IPS DF 4.7 (cell line): ENCODE results near the gene CEP250.
"Not testable (repeated sequence)": the region's sequence is repeated elsewhere in the genome, so short reads cannot be mapped to it uniquely, and the experiment has no call there.

Experiments
- DNase-seq: peaks from one replicate; pipeline ENCODE4 v3.0.0-alpha.2; 2013; ENCODE audit warnings: low spot score; ENCODE audit errors: extremely low read depth

The CEP250 gene

DNA sequence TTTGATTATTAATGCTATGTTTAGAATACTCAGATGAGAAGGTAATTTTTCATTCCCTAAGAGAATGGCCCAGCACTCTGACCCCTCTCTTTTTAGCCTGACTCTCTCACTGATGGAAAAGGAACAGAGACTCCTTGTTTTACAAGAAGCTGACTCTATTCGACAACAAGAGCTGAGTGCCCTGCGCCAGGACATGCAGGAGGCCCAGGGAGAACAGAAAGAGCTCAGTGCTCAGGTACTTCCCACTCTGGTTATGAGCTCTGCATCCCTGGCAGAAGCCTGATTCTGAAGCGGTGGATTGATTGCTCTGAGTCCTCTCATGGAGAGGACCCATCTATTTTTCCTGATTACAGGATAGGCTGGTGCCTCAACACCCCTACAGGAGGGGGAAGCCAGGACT lies 41.1 kb downstream of the CEP250 start:
- no peak for DNase-seq

DNA sequence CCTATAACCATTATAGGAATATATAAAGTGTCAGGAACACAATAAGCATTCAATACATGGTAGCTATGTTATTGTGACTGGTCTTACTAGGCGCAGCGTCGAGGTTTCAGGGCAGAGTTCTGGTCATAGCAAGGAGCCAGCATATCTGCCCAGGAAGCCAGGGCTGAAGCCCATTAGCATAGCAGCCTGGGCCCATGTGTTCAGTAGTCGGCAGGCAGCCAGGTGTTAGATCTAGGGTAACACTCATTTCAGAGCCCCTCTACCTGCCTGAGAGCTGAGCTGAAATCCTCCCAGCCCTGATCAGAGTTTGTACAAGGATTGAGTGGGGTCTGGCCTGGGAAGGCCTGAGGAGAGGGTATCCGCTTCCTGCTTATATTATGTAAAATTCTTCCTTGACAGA lies 41.9 kb downstream of the CEP250 start:
- DNase-seq: no peak

DNA sequence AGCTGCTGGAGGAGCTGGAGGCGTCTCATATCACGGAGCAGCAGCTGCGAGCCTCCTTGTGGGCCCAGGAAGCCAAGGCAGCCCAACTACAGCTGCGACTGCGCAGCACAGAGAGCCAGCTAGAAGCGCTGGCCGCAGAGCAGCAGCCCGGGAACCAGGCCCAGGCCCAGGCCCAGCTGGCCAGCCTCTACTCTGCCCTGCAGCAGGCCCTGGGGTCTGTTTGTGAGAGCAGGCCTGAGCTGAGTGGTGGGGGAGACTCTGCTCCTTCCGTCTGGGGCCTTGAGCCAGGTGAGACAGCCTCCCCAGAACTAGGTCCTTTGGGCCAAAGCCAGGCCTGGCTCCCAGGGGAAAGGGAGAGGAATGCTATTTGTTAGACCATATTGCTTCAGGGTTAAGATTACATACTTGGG lies 42.4 kb downstream of the CEP250 start:
- no peak for DNase-seq

DNA sequence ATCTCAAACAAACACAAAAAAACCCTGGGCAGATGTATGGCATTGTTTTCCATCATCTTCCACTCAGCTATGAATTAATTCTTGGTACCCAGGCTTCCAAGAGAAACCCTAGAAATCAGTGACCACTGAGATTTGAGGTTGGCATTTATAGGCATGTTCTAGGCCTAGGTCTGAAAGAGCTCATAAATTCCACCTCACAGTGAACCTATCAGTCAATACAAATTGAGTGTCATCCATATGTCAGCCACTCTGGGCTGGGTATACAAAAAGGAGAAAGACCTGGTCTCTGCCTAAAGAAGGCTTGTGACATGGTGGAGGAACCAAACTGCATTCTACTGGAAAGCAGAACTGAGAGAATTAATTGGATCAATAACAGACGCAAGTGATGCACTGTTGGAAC lies 43.9 kb downstream of the CEP250 start:
- DNase-seq: no peak

DNA sequence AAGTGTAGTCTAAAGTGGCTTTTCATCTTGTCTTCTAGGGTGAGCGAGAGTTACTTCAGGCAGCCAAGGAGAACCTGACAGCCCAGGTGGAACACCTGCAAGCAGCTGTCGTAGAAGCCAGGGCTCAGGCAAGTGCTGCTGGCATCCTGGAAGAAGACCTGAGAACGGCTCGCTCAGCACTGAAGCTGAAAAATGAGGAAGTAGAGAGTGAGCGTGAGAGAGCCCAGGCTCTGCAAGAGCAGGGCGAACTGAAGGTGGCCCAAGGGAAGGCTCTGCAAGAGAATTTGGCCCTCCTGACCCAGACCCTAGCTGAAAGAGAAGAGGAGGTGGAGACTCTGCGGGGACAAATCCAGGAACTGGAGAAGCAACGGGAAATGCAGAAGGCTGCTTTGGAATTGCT lies 47.0 kb downstream of the CEP250 start:
- no peak for DNase-seq

DNA sequence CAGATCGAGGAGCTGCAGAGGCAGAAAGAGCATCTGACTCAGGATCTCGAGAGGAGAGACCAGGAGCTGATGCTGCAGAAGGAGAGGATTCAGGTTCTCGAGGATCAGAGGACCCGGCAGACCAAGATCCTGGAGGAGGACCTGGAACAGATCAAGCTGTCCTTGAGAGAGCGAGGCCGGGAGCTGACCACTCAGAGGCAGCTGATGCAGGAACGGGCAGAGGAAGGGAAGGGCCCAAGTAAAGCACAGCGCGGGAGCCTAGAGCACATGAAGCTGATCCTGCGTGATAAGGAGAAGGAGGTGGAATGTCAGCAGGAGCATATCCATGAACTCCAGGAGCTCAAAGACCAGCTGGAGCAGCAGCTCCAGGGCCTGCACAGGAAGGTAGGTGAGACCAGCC lies 47.9 kb downstream of the CEP250 start:
- no peak for DNase-seq

DNA sequence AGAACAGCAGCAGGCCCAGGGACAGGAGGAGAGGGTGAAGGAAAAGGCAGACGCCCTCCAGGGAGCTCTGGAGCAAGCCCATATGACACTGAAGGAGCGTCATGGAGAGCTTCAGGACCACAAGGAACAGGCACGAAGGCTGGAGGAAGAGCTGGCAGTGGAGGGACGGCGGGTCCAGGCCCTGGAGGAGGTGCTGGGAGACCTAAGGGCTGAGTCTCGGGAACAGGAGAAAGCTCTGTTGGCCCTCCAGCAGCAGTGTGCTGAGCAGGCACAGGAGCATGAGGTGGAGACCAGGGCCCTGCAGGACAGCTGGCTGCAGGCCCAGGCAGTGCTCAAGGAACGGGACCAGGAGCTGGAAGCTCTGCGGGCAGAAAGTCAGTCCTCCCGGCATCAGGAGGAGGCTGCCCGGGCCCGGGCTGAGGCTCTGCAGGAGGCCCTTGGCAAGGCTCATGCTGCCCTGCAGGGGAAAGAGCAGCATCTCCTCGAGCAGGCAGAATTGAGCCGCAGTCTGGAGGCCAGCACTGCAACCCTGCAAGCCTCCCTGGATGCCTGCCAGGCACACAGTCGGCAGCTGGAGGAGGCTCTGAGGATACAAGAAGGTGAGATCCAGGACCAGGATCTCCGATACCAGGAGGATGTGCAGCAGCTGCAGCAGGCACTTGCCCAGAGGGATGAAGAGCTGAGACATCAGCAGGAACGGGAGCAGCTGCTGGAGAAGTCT lies 48.6 kb downstream of the CEP250 start:
- DNase-seq: no peak

DNA sequence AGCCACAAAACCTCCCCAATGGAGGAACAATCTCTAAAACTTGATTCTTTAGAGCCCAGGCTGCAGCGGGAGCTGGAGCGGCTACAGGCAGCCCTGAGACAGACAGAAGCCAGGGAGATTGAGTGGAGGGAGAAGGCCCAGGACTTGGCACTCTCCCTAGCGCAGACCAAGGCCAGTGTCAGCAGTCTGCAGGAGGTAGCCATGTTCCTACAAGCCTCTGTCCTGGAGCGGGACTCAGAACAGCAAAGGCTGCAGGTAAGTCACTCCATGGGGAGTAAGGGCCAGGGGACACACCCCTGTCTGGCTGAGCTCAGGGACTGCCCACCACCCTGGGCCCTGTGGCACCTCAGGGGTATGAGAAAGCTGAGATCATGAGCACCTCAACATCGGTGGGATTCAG lies 49.4 kb downstream of the CEP250 start:
- DNase-seq: no peak

DNA sequence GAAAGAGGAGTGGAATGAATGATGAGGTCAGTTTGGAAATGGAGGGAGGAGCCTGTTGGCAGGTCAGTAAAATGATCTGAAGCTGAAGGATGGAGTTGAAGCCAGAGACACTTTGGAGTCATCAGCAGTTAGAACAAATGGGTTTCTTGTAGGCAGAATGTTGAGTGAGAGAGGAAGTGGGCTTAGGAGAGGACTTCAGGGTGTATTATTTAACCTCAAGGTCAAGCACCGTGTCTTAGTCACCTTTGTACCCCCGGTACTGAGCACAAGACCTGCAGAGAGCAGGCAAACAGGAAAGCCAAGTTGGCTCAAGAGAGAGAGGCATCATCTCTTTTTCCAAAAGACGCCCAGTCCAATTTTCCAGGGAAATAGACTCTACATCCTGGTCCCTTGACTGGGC lies 50.8 kb downstream of the CEP250 start:
- DNase-seq: no peak

DNA sequence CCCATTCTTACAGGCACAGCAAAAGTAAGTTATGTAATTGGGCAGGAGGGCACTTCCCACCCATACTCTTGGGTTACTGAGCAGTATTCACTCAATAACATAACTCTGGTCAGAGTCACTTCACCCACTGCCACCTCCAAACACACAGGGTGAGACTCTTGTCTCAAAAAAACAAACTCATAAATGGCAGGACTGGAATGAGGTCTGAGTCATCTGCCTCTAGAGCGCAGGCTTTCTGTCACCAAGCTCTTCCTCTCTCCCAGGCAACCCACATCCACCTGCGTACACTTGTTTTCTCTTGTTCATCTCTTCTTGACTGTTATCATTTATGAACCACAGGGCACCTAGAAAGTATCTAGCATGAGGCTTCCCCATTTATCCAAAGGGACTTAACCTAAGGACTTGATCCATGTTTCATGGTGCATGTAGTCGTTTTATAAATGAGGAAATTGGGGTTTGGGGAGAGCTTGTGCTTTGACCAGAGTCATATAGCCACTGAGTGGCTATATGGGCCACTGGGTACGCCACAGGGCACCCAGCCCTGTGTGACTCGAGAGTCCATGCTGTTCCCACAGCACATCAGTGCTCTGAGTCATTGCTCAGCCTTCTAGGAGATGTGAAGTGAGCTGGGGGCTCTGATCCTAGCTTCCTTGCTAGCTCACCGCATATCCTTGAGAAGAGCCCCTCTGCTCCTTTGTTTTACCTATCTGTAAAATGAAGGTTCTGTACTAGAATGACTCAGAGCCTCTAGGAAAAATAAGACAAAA lies 51.7 kb downstream of the CEP250 start:
- no peak for DNase-seq

DNA sequence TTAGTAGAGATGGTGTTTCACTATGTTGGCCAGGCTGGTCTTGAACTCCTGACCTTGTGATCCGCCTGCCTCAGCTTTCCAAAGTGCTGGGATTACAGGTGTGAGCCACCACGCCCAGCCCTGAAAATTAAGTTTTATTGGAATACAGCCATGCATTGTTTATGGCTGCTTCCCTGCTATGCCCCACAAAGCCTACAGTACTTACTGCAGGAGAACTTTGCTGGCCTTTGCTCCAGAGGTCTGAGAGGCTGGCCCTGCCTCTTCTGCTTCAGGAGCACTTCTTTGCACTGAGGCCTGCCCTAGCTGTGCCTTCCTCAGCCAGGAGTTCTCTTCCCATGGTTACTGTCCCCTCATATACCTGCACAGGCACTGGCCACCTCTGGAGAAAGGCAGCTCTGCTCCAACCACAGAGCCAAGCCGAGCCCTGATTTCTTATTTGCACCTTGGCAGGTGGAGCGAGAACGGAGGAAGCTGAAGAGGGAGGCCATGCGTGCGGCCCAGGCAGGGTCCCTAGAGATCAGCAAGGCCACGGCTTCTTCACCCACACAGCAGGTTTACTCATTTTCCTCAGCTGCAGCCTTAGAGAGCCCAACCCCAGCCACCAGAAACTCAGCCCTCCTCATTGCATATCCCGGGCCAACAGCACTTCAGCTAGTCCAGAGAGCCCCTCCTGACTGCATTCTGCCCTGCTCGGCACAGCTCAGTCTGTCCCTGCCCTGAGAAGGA lies 53.3 kb downstream of the CEP250 start:
- DNase-seq: no peak

DNA sequence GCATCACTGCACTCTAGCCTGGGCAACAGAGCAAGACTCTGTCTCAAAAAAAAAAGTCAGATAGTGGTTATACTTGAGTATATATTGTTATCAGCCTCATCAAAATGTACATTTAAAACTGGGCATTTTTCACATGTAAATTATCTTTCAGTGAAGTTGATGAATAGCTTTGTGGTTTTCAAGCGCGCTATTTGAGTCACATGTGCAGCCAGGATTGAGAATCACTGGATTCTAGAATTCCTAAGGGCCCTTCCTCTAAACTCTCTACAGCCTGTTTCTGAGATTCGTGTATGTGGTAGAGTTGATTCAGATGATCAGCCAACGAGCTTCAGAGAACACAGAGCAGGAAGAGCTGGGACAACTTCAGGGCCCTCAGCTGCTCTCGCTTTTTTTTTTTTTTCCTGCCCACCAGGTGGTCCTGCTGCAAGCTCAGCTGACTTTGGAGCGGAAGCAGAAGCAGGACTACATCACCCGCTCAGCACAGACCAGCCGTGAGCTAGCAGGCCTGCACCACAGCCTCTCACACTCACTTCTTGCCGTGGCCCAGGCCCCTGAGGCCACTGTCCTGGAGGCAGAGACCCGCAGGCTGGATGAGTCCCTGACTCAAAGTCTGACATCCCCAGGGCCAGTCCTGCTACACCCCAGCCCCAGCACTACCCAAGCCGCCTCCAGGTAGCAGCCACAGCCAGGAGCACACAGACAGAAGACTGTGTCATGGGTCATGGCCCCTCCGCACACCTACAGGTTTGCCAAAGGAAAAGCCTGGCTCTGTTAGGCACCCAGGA lies 55.7 kb downstream of the CEP250 start:
- no peak for DNase-seq

DNA sequence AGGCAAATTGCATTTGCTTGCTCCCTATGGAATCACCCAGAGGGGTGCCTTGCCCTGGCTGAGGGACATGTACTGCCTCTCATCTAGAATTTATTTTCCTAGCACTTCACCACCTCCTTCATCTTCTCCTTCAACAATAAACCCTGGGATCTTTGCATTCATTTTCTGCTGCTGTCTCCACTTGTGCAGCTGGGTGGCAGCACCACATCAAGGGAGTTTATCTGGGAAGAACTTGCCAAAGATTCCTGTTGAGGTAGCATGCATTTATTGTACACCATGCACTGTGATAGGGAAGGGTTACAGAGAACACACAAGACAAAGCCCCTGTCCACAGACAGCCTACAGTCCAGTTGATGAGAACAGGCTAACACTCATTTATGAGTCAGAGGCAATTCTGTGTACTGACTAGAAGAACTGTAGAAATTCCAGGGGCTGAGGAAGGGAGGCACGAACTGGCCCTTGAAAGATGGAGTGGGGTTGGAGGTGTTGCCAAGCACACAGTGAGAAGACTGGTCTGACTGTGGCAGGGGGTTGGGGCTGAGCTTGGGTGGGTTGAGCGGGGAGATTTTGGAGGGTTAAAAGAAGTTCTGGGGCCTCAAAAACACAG lies 56.5 kb downstream of the CEP250 start:
- no peak for DNase-seq

DNA sequence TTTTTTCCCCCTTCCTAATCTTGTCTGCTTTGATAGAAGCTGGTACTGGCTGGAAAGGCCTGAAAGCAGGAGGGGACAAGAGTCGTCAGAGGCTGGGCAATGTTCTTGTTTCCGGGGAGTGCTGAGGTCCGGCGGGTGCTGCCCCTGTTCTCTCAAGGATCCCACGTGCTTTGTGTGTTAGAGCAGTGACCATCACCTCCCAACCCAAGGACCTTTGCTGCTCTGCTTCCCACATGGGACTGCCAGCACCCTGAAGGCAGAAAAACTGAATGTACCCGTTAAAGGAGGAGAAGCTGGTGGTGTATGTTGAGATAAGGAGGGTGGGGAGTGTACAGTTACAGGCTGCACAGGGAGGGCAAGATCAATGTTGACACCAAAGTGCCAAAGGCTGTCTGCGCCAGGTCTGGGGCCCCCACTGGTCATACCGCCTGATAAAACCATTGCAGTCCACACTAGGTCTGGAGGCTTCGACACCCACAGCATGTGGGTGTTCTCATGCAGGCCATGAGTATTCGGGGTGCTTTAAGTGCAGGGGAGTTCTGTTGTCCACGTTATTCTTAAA lies 59.1 kb downstream of the CEP250 start:
- DNase-seq: no peak

DNA sequence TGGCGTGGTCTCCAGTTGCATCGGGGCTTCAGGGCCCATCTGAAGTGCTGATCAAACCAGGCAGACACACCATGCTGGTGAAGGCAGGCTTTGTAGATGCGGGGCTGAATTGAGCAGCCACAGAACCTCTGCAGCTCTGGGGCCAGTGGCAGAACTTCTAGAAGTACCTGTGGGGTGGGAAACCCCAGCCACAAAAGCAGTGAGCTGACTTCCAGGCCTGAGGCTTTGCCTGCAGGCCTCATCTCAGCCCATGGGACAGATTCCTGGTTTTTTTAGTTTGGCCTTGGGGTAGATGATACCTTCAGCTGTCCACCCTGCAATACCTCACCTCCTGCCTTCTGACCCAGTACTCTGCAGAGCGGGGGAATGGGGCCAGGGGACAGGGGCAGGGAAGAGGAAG lies 59.9 kb downstream of the CEP250 start:
- DNase-seq: no peak

DNA sequence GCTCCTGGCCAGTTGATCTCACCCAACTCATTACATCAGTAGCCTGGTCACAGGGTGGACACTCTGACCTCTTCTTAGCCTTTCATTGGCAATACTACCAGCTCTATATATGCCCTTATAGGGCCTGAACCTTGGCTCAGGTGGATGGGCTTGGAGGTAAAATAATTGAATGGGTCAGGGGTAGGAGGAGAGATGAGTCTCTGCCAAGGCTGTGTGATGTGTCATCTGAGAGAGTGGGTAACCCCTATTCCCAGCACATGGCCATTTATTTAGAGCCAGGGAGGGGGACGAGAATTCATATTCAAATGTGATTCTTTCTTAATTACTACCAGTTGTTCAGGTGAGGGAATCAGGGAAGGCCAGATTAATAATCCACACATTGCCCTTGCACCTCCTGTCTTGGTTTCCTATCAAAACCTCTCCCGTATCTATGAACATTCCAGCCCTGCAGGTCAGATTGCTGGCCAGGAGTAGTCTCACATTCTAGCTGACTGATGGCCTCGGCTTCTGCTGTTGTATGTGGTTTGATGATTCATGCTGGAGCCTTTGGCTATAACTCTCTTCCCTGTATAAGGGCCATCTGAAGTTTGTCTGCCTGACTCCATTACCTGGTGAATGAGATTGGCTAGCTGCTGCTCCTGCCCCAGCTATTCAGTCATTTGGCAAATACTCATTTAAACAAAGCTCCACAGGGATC lies 60.7 kb downstream of the CEP250 start:
- no peak for DNase-seq

DNA sequence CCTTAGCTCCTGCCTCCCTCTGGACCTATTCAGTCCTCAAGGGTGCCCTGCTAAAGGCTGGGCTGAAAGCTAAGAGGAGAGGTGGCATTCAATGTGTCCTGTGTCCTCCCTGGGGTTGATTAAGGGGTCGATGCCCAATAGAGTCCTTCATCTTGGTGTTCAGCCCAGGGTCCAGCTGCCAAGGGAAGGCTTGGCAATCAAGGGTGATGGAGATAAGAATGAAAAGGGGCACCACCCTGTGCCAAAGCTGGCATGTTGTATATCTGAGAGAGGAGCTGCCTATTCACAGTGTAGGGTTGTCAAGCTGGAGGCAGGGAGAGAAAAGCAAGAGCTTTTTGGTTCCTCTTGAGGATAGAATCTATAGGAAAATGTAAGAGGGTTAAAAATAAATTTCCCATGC lies 61.7 kb downstream of the CEP250 start:
- no peak for DNase-seq

DNA sequence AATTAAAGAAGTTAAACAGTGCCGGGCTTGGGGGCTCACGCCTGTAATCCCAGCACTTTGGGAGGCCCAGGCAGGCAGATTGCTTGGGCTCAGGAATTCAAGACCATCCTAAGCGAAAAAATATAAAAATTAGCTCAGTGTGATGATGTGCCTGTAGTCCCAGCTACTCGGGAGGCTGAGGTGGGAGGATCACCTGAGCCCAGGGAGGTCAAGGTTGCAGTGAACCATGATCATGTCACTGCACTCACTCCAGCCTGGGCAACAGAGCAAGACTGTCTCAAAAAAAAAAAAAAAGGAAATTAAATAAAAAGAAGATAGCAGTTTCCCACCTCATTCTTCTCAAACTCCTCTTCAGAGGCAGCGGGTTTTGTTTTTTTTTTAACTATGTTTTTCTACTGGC lies 62.4 kb downstream of the CEP250 start:
- DNase-seq: not testable (repeated sequence)

DNA sequence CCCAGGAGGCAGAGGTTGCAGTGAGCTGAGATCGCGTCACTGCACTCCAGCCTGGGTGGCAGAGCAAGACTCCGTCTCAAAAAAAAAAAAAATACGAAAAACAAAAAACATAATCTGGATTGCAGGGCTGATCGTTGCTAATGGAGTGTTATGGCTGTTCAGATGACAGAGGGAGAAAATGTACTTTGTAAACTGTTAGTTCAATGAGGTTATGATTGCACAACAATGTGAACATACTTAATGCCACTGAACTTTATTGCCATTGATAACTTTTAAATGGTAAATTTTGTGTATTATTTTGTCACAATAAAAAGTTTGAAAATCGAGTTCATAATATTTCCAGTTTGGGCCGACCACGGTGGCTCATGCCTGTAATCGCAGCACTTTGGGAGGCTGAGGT lies 63.6 kb downstream of the CEP250 start:
- DNase-seq: no peak

DNA sequence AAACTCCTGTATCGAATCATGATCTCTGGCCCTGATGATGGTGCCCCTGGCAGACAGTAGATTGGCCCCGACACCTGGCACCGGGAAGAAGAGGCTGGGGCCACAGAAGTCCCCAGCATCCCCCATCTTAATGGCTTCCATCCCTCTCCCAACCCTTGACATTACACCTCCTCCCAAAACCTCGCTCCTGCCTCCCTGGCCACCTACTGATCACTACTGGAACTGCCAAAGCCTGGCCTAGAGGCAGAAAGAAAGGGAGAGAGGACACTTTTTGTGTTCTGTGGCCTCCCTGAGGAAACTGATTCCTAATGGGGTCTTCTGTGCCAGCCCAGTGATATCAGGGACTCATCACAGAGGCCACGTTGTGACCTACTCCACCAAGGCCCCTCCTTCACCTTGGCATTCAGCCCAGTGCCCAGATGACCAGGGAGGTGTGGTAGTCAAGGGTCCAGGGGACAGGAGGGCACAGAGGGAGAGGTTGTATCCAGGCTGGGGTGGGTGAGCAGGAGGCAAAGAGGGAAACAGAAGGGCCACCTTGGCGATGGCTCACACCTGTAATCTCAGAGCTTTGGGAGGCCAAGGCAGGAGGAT lies 68.0 kb downstream of the CEP250 start:
- DNase-seq: no peak
